Esophagus squamous epithelium (tissue), 5 donors: ENCODE results near the gene CFAP74. TPM values are rescaled to one million over a fixed set of nuclear protein-coding genes. Genes with fewer than 3 reads are reported as not detected.
"Not testable (repeated sequence)": the region's sequence is repeated elsewhere in the genome, so short reads cannot be mapped to it uniquely, and the experiment has no call there.

Experiments
- DNase-seq: peaks from one replicate; lab custom pipeline; 2025; lab: John Stamatoyannopoulos, UW
- H3K27ac ChIP-seq, 4 donors: fragments of 200-600 bp; sonication (generic); one replicate each; pipeline ENCODE4 v1.5.1; 2016 to 2019; ENCODE audit warnings: mild to moderate bottlenecking in 1 of 4
- H3K27me3 ChIP-seq, 4 donors: fragments of 200-600 bp; sonication (generic); 1 replicate in 3 of 4; 2 replicates in 1 of 4; pipeline versions ENCODE4 v1.5.1 to v1.6.0; 2017 to 2021; ENCODE audit warnings: antibody characterized with exemption in 1 of 4
- H3K36me3 ChIP-seq, 3 donors: fragments of 200-600 bp; sonication (generic); one replicate each; pipeline ENCODE4 v1.5.1; 2016 to 2019
- H3K4me1 ChIP-seq, 3 donors: fragments of 200-600 bp; sonication (generic); one replicate each; pipeline ENCODE4 v1.5.1; 2017 to 2019
- H3K4me3 ChIP-seq, 4 donors: fragments of 200-600 bp; sonication (generic); 1 replicate in 3 of 4; 2 replicates in 1 of 4; pipeline ENCODE4 v1.5.1; 2016 to 2019; ENCODE audit warnings: mild to moderate bottlenecking in 2 of 4, moderate library complexity in 1 of 4
- H3K9me3 ChIP-seq, 3 donors: fragments of 200-600 bp; sonication (generic); one replicate each; pipeline ENCODE4 v1.5.1; 2016 to 2019
- CTCF ChIP-seq, 6 experiments: fragments of 450-650 bp in 4 of 6; fragments of 200-600 bp in 2 of 6; sonication (generic) in 2 of 6; IDR thresholded peaks; one replicate each; pipeline ENCODE4 v1.5.1; 2016 to 2019; ENCODE audit warnings: antibody characterized with exemption in 6 of 6, mild to moderate bottlenecking in 4 of 6, moderate library complexity in 4 of 6
- POLR2A ChIP-seq, 4 donors: fragments of 450-650 bp; IDR thresholded peaks; one replicate each; pipeline ENCODE4 v1.6.1; 2017; ENCODE audit warnings: antibody characterized with exemption in 4 of 4, mild to moderate bottlenecking in 4 of 4, moderate library complexity in 3 of 4
- WGBS, 2 donors: methylation state at CpG; one replicate each; pipeline ENCODE4 v1.1.5; 2018; 5-methylcytosine and 5-hydroxymethylcytosine counted together
- intact Hi-C: fragments of 100-400 bp; cut with DNase I; formaldehyde crosslinking; loops from one replicate; pipeline ENCODE4 v1.15.0; 2022
- total RNA-seq, 4 donors: library from RNA; depleted of rRNA; stranded (reverse); fragments of >200 nt; gene quantifications; one replicate each; pipeline ENCODE4 v1.1.0, GENCODE V29; 2016
- donor health status: DM: yes; HTN: yes; CAD: no.

The CFAP74 gene
- total RNA-seq, 4 donors from 2014 or later, result not detected

DNA sequence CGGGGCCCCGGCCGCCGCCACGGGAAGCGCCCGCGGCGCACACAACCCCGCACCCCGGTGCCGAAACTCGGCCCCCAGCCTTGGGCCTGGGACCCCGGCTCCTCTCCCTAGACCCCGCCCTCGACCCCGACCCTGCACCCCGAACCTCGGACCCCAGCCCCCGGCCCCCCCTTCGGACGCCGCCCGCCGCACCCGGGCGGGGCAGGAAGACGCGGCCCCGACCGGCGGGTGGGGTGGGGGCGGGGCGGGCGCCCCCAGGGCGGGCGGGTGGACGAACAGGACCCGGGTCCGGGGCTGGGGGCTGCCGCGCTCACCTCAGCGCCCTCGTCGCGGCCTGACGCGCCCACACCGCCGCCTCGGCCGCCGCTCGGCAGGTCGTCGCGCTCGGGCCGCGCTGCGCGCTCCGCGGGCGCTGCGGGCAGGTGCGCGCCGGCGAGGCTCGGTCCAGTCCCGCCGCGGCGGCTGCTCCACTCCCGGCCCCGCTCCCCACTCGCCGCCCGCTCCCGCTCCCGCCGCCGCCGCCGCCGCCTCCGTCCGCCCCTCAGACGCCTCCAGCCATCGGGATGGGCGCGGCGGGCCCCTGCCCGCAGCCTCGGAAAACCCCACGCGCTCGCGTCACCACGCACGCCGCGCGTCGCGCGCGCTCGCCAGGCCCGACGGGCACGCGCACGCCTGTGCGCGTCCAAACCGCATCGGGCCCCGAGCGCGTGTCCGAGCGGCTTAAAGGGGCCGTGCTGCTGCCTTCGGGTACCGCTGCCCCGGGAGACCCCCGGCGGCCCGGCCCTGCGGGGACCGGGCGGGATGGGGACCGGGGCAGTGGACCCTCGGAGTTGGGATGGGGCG lies 112.9 kb downstream of the CFAP74 start, which contains the start of gene GNB1:
Gene GNB1 (minus strand): TSS at position 582 of the 843 bp plus-strand sequence. CDS start 65,634 bp downstream, outside the sequence.
- Histone ChIP-seq H3K27me3 (peaks cover 0 to 7% (median 0%) of the 10 kb centered on the region in 4 donors), H3K36me3 (no peaks in the 10 kb centered on the region), H3K9me3 (no peaks in the 10 kb centered on the region), H3K27ac (peak within 1 kb of the TSS; percentile 92 to 99 (median 99)), H3K4me3 (peak within 1 kb of the TSS; percentile 55 to 95 (median 76)), H3K4me1 (peaks cover 32 to 84% (median 58%) of the 10 kb centered on the region in 3 donors)
- DNase-seq, result no peak
- TF ChIP-seq CTCF (IDR thresholded peaks at IDR 0.05), result peak in 3 of 6 experiments; percentile 8 to 21 (median 9)
- TF ChIP-seq POLR2A (IDR thresholded peaks at IDR 0.05), result peak in 3 of 4 donors; percentile 28 to 86 (median 75)
- intact Hi-C loops, result loop anchor here (10.0 kb wide), 1 partner anchor 46 kb away; no protein-coding TSS in a partner anchor
- WGBS, 2 donors, result 0% methylated on average over 7 of the region's 137 CpGs; no CpG with 5 or more reads in 1 of the 2 donors

- Histone ChIP-seq H3K4me1 (peaks cover 29 to 82% (median 57%) of the 10 kb centered on the region in 3 donors), H3K36me3 (peaks cover 0 to 1% (median 0%) of the 10 kb centered on the region in 3 donors), H3K27me3 (no peaks in the 10 kb centered on the region), H3K4me3 (peak overlapping the region; percentile 55 to 95 (median 76)), H3K27ac (peak overlapping the region; percentile 92 to 99 (median 99)), H3K9me3 (no peaks in the 10 kb centered on the region)
- 2 to 4% methylated on average over 3 to 13 of the region's 88 CpGs for WGBS, 2 donors
- intact Hi-C loops, result loop anchor here (10.0 kb wide), 1 partner anchor 45 kb away; no protein-coding TSS in a partner anchor
- peak in 1 of 6 experiments; percentile 8 for TF ChIP-seq CTCF (IDR thresholded peaks at IDR 0.05)
- no peak for TF ChIP-seq POLR2A (IDR thresholded peaks at IDR 0.05)
- no peak for DNase-seq
Observed at GRCh38 chr1:1889847-1890505, 113.6 kb downstream of the CFAP74 start.

- Histone ChIP-seq H3K4me1 (peaks cover 22 to 80% (median 50%) of the 10 kb centered on the region in 3 donors), H3K9me3 (no peaks in the 10 kb centered on the region), H3K36me3 (peaks cover 0 to 9% (median 0%) of the 10 kb centered on the region in 3 donors), H3K4me3 (peak overlapping the region; percentile 55 to 95 (median 76)), H3K27me3 (no peaks in the 10 kb centered on the region), H3K27ac (peak overlapping the region in 3 of 4 donors; percentile 92 to 99 (median 99))
- no peak for DNase-seq
- intact Hi-C loops, result no loop called here
- TF ChIP-seq POLR2A (IDR thresholded peaks at IDR 0.05) (no peak), CTCF (IDR thresholded peaks at IDR 0.05) (no peak)
- 4 to 11% methylated on average over 9 of the region's 9 CpGs for WGBS, 2 donors
Observed at GRCh38 chr1:1889090-1889750, 114.4 kb downstream of the CFAP74 start.

GRCh38 chr1:1883890-1884289 lies 119.7 kb downstream of the CFAP74 start:
- whole genome bisulfite sequencing, 2 donors, result 57 to 73% methylated on average over 10 to 11 of the region's 11 CpGs
- H3K9me3 ChIP-seq, DNase-seq, H3K27ac ChIP-seq, intact Hi-C loops, H3K27me3 ChIP-seq, H3K4me3 ChIP-seq: not testable (repeated sequence)
- peaks cover 23 to 94% (median 60%) of the 10 kb centered on the region in 3 donors for H3K4me1 ChIP-seq
- H3K36me3 ChIP-seq, result peaks cover 0 to 20% (median 0%) of the 10 kb centered on the region in 3 donors
